HG02763 (cell line): Measurements from ENCODE around the gene MLN.

Source experiments
- ATAC-seq: cut with Tn5 transposase; IDR thresholded peaks from one replicate; pipeline ENCODE4 v1.9.1; 2021; ENCODE audit warnings: mild to moderate bottlenecking, moderate library complexity; ENCODE audit not compliant: unreplicated experiment

The MLN gene

DNA sequence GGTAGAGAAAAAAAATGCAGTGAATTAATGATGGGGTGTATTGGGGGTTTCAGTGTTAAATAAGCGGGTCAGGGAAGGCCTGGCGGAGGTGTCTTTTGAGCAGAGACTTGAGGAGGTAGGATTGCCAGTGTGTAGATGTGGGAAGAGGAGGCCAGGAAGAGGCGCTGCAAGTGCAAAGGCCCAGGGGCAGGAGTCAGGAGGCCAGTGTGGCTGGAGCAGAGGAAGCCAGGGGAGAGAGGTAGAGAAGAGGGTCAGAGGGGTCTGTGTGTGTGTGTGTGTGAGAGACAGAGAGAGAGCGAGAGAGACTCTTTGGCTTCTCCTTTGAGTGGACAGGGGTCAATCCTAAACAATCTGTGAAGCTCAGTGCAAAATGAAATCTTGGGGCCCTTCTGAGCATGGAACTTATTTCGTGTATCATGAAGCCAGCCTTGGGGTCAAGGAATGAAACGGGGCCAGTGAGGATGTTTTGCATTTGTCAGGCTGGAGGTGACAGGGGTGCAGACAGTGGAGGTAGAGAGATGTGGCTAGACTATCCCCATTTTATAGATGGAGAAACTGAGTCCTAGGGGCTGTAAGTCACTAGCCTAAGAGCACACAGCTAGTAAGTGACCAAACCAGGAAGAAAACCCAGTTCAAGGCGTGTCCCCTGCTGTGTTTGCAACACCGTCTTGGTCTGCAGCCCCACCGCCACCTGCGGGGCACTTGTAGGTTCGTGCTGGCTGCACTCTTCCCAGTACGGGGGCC, 47.4 kb downstream of the MLN start:
- no peak for ATAC-seq

DNA sequence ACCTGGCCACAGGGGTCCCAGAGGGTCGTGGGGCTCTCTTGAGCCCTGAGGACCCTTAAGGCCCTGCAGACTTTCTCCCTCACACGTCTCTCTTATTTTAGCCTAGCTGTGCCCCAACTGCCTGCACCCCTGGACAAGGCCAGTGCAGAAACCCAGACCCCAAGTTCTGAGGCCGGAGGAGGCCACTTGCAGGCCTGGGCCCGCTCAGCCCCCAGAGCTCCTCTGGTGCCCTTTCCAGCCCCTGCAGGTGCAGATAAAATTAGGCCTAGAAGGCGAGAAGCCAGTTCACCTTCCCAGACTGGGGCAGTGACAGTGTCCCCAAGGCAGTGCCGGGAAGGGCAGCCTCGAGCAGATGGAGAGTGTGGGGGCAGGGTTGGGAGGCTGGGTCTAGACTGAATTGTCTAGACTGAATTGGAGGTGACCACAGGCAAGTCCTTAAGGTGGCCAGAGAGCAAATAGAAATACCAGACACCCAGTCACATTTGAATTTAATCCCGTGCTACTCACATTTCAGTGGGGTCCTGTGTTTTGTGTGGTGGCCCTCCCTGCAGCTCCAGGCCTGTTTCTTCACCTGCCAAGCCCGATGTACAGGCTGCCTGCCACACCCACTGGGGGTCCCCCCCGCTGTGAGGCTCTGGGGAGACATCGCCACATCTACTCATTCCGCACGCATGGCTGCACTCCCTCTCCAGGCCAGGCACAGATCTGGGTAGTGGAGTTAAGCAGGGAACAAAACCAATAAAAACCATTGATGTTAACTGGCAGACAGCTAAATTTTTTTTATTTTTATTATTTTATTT, 48.5 kb downstream of the MLN start:
- ATAC-seq = no peak

DNA sequence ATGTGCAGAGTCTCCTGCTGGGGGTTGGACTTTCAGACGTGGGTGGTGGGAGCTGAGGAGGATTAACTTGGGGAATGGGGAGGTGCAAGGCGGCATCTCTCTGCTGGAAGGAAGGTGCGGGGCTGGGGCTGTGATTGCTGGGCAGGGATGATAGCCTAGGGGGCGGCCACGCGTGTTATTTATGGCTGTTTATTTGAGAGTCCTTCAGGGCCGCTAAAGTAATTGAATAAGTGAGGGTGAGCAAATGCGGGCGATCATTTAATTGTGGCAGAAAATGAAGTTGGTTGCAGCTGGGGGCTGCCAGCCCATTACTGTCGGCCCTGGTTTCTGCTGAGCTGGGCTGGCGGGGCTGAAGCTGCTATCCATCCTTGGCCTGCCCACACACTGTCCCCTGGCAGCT, 49.6 kb downstream of the MLN start:
- ATAC-seq = no peak

DNA sequence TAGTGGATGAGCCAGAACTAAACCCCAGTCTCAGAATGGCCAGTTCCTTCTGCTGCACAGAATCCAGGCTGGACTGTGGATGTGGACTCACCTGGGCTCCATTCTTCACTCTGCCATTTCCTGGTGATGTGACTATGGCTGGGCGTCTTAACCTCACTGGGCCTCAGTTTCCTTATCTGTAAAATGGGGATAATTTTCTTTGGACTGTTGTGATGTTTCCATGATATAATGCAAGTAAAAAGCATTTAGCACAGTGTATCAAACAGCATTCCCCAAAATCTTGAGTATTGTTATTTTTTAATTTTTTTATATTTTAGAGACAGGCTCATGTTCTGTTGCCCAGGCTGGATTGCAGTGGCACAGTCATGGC, 51.2 kb downstream of the MLN start:
- no peak for ATAC-seq

DNA sequence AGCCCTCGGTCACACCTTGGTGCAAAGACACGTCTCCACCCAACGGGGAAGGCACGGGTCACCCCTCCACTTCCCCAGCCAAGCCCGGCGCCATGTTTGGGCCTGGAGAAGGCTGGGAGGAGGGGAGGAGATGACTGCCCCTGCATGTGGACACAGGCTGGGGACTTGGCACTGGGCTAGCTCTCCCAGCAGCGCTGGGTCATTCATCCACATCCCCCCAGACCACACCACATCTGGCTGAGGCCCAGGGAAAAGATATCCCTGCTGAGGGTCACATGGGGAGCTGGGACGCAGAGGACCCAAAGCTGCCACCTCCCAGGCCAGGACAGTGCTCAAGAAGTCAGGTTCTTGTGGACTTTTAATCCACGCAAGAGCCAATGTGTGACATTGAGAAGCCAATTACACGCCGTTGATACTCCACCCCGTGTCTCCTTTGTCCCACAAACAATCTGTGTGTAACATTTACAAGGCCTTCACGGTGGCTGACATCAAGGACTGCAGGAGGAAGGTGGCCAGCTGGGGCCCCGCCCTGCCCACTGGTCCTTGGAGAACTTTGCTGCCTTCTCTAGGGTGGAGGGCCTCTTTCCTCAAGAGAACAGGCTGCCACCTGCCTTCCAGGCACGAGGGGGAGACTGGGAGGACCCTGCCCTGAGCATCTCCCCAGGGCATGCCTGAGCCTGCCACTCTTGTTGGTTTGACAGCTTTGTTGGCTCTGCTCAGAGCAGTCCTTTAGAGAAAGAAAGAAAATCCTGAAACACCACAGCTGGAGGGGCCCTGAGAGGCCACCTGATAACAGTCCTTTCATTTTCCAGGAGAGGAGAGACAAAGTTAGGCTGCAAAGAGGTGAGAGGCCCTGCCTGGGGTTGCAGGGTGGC, 51.8 kb downstream of the MLN start:
- no peak for ATAC-seq

DNA sequence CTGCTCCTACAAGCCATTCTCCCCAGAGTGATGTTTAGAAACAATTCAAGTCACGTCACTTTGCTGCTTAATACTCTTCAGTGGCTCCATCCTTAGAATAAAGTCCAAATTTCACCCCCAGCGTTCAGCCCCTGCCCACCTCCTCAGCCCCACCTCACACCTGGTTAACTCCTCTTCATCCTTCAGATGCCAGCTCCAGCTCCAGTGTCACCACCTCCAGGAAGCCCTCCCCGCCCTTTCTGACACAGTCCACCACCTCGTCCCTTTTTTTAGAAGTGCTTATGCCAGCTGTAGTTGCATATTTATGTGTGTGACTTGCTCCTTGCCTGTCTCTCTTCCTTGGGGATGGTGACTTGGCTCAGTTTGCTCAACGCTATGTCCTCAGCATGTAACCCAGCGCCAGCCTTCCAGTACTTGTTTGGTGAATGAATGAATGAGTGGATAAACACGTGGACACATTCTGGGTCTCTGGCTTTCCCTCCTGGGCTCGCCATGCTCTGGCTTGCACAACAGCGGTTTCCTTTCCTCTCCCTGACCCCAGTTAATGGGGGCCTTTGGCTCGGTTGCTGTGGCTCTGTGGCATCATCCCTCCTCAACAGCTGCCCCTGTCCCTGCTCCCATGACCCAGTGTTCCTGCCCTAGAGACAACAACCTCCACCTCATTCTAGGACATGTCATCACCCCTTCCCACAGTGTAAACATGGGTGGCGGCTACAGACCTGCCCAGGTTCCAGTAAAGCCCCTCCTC, 53.4 kb downstream of the MLN start:
- ATAC-seq = no peak

DNA sequence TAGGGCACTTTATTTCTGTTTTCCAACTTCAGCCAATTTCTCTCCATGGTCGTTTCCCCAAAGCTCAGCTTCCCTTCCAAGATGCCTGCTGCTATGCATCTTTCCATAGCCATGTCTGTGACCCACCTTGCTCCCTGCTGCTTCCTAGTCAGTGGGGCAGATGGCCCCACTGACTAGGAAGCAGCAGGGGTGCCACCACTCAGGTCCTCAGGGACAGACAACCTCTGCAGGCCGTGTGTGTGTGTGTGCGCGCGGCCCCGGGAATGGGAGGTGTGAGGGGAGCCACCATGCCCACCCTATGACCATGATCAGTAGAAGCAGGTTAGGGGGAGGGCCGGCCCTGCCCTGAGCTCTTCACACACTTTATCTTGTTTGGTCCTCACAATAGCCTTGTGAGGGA, 54.4 kb downstream of the MLN start:
- ATAC-seq = no peak

DNA sequence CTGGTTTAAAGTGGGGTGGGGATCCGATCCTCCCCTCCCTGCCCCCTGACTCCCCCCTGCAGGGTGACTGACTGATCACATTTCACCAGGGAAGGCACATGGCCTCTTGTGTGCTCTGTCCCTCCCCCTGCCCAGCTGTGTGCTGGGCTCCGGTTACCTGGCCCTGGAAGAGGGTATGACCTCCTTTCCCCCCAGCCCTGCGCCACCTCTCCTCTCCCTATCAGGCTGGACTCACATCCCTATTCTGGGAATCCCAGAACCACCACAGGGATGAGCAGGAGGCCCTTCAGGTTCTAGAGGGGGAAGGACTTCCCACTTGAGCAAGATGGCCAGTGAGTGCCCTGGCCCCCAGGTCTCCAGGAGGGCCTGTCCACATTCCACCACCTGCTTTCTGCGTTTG, 55.0 kb downstream of the MLN start:
- ATAC-seq = no peak

DNA sequence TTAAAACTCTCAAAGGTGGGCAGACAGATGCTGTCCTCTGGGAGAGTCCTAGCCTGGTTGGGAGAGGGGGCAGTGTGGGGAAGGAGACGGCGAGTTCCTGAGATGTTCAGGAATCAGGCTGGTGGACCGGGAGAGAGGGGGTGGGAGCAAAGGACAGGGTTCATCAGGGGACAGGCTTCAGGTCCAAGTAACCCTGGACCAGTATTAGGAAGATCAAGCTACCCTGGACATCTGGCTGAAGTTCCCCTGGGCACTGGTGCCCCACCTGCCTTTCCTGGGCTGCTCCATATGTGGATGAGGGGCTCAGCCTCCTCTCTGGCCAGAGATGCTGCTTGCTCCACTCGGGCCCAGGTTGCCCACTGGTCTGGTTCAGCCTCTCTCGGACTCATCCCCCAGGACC, 56.0 kb downstream of the MLN start:
- no peak for ATAC-seq

DNA sequence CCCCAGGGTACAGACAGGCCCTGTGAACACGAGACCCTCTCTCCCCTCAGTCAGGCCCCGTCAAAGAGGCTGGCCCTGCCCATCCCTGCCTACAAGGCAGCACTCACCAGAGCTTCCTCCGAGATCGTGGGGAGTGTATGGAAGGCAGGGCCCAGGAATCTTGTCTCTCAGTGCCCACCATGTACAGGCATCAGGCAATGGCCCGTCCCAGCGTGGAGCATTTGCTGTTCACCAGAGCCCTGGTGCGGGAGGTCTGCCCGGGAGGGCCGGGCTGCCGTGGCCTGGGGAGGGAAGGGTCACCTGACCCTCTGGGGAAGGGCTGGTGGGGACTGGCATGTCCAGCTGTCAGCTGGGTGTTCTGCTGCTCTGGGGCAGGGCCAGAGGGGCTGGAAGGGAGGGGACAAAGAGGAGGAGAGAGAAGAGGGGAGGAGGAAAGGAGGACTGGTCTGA, 57.1 kb downstream of the MLN start, which contains the start of gene IP6K3:
TSS of gene IP6K3 (minus strand) at position 255 of the 450 bp plus-strand sequence. CDS start 11,429 bp downstream, outside the sequence.
- no peak for ATAC-seq

DNA sequence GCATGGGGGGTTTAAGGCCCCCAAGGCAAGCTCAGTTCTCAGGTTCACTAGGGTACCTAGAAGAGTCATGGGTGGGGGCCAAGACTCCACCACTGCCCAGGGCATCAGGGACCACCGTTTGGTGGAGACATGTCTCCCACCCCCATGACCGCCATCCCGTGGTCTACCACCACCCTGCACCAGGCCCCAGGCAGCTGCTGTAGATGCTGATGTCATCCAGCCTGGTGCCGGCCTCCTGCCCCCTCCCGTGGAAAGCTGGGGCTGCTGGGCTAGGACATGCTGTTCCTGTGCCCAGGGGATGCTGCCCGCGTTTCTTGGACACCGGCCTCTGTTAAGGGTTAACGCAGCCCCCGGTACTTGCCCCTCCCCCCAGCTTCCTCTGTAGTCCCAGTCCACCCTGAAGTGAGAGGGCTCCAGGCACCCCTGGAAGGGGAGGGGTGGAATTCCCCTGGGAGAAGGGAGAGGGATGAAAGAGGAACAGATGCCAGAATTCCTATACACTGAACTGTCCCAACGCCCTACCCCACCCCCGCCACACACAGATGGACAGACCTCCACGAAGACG, 57.7 kb downstream of the MLN start:
- ATAC-seq = no peak

DNA sequence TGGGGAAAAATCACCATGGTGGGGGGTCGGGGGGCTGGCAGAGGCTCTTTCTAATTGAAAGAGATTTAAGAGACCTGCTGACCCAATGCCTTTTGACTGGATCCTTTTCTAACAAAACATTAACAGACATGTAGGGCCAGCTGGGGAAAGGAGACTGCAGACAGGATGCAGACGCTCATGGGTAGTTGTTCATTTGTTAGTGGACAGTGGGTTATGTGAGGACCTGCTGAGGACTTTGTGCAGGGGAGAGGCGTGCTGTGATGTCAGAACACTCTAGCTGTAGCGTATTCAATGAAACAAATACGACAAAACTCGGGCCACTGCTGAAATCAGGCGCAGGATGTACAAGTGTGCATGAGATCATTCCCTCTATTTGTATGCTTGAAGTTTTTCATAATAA, 58.3 kb downstream of the MLN start:
- ATAC-seq = no peak

DNA sequence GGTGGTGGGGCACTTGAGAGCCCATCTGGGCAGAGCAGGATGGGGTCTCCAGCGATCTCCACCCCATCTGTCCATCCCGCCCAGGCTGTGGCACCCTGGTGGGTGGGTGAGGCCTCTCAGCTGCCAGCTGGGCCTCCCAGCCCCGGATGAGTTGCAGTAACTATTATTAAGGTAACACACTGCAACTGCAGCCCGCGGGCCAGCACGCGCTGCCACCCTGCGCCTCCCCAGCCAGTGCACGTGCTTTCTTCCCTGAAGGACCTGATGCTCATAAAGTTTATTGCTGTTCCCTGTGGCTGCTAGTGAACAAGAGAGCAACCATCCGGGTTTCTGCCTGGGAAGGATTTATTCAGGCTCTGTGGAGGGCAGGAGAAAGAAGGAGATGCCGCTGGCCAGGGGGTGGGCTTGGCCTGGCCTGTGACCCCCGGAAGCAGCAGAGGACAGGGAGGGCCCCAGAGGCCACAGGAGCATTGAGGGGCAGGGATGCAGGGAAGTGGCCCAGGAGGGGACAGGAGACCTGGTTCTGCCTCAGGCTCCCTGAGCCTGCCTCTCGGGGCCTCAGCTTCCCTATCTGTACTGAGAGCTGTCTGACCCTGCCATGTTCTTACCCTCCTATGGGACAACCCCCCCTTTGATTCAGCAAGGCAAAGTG, 58.8 kb downstream of the MLN start:
- ATAC-seq = no peak
